CD14-positive monocyte (primary cell): ENCODE measurements around the gene ZNF652. TPM values are rescaled to one million over a fixed set of nuclear protein-coding genes. Genes with fewer than 3 reads are reported as not detected.

Experiments used
- DNase-seq, 3 donors: peaks; one replicate each; pipeline ENCODE4 v3.0.0-alpha.2; 2011 to 2022
- H2AFZ ChIP-seq: 2 replicates; pipeline ENCODE4 v1.6.0; 2012; ENCODE audit warnings: mild to moderate bottlenecking, low read depth, low read length, inconsistent platforms; ENCODE audit not compliant: insufficient read depth, poor library complexity, severe bottlenecking
- H3K27ac ChIP-seq, 2 donors: 1 replicate in 1 of 2; 2 replicates in 1 of 2; pipeline ENCODE4 v1.5.1; 2012 to 2013; ENCODE audit warnings: low read length in 2 of 2, control low read depth in 1 of 2, inconsistent platforms in 1 of 2, low read depth in 1 of 2, mild to moderate bottlenecking in 1 of 2
- H3K27me3 ChIP-seq, 2 donors: one replicate each; pipeline versions ENCODE4 v1.6.0 to v1.6.1; 2011 to 2013; ENCODE audit warnings: low read length in 2 of 2; ENCODE audit not compliant: control insufficient read depth in 2 of 2, insufficient read depth in 2 of 2
- H3K36me3 ChIP-seq, 2 donors: replicated peaks in 1 of 2; 1 replicate in 1 of 2; 2 replicates in 1 of 2; pipeline versions ENCODE4 v1.5.1 to v1.6.1; 2012 to 2013; ENCODE audit warnings: low read length in 2 of 2, control low read depth in 1 of 2, inconsistent platforms in 1 of 2, mild to moderate bottlenecking in 1 of 2; ENCODE audit not compliant: insufficient read depth in 2 of 2, control insufficient read depth in 1 of 2
- H3K4me1 ChIP-seq, 2 donors: 1 replicate in 1 of 2; 2 replicates in 1 of 2; pipeline versions ENCODE4 v1.5.1 to v1.6.1; 2012 to 2013; ENCODE audit warnings: low read length in 2 of 2, control low read depth in 1 of 2, inconsistent platforms in 1 of 2, mild to moderate bottlenecking in 1 of 2, moderate library complexity in 1 of 2; ENCODE audit not compliant: insufficient read depth in 2 of 2, control insufficient read depth in 1 of 2
- H3K4me2 ChIP-seq: replicated peaks from 2 replicates; pipeline ENCODE3; 2012; ENCODE audit warnings: low read length, moderate library complexity, mild to moderate bottlenecking; ENCODE audit not compliant: poor library complexity, severe bottlenecking; ENCODE audit errors: extremely low read depth
- H3K4me3 ChIP-seq, 3 experiments: fragments of 200-600 bp in 1 of 3; sonication (generic) in 1 of 3; replicated peaks in 1 of 3; 1 replicate in 2 of 3; 2 replicates in 1 of 3; pipeline ENCODE4 v1.5.1; 2011 to 2013; ENCODE audit warnings: low read length in 3 of 3, mild to moderate bottlenecking in 3 of 3, control low read depth in 2 of 3, low read depth in 2 of 3, inconsistent platforms in 1 of 3, moderate library complexity in 1 of 3
- H3K79me2 ChIP-seq: 2 replicates; pipeline ENCODE4 v1.6.0; 2012; ENCODE audit warnings: mild to moderate bottlenecking, control low read depth, inconsistent platforms, low read length, moderate library complexity; ENCODE audit not compliant: insufficient read depth
- H3K9ac ChIP-seq: 2 replicates; pipeline ENCODE4 v1.6.0; 2017; ENCODE audit warnings: low read length, mild to moderate bottlenecking; ENCODE audit not compliant: insufficient read depth, poor library complexity, severe bottlenecking
- H3K9me3 ChIP-seq, 2 donors: replicated peaks in 1 of 2; 1 replicate in 1 of 2; 2 replicates in 1 of 2; pipeline versions ENCODE4 v1.5.1 to v1.6.1; 2012 to 2013; ENCODE audit warnings: low read length in 2 of 2, control low read depth in 1 of 2; ENCODE audit not compliant: control insufficient read depth in 1 of 2, insufficient read depth in 1 of 2
- H4K20me1 ChIP-seq: 2 replicates; pipeline ENCODE4 v1.6.0; 2012; ENCODE audit warnings: mild to moderate bottlenecking, low read length, control low read depth, moderate library complexity; ENCODE audit not compliant: insufficient read depth
- H3K27ac Mint-ChIP-seq, 7 donors: one replicate each; pipeline ENCODE4 v1.8.0; 2020; ENCODE audit warnings: mild to moderate bottlenecking in 7 of 7, mixed read lengths in 7 of 7, moderate library complexity in 6 of 7, inconsistent platforms in 2 of 7
- H3K27me3 Mint-ChIP-seq, 3 donors: one replicate each; pipeline ENCODE4 v1.8.0; 2021 to 2022; ENCODE audit warnings: low read depth in 3 of 3, mild to moderate bottlenecking in 3 of 3, mixed read lengths in 3 of 3, moderate library complexity in 3 of 3, inconsistent platforms in 1 of 3
- H3K36me3 Mint-ChIP-seq, 2 donors: one replicate each; pipeline ENCODE4 v1.8.0; 2020; ENCODE audit warnings: mixed read lengths in 2 of 2, inconsistent platforms in 1 of 2, mild to moderate bottlenecking in 1 of 2
- H3K4me1 Mint-ChIP-seq: one replicate; pipeline ENCODE4 v1.8.0; 2020; ENCODE audit warnings: mild to moderate bottlenecking, mixed read lengths
- H3K4me3 Mint-ChIP-seq, 2 donors: one replicate each; pipeline ENCODE4 v1.8.0; 2020; ENCODE audit warnings: mild to moderate bottlenecking in 2 of 2, mixed read lengths in 2 of 2, moderate library complexity in 1 of 2
- H3K9me3 Mint-ChIP-seq, 7 donors: one replicate each; pipeline ENCODE4 v1.8.0; 2020 to 2022; ENCODE audit warnings: mixed read lengths in 7 of 7, mild to moderate bottlenecking in 6 of 7, moderate library complexity in 6 of 7, inconsistent platforms in 2 of 7
- WGBS: methylation state at CpG from one replicate; pipeline ENCODE4 v1.1.5; 2013; ENCODE audit warnings: missing lambda C conversion rate; ENCODE audit not compliant: insufficient coverage; 5-methylcytosine and 5-hydroxymethylcytosine counted together
- intact Hi-C, 2 donors: fragments of 100-400 bp; cut with micrococcal nuclease; formaldehyde crosslinking; loops; one replicate each; pipeline versions ENCODE4 v1.15.0 to v1.15.1; 2023
- polyA plus RNA-seq, 3 donors: library from polyadenylated mRNA; depleted of rRNA in 1 of 3; unstranded in 2 of 3; stranded (reverse) in 1 of 3; fragments of 300-500 nt in 2 of 3; fragments of >200 nt in 1 of 3; fragmentation: Illumina TruSeq in 2 of 3; gene quantifications; 1 replicate in 2 of 3; 2 replicates in 1 of 3; pipeline ENCODE4 v1.2.3, GENCODE V29; 2012 to 2021
- TF ChIP-seq, protein P1 (sequence below): fragments of 200-600 bp; IDR thresholded peaks from one replicate; pipeline ENCODE4 v1.8.0; 2022; ENCODE audit warnings: antibody characterized with exemption, mild to moderate bottlenecking

ZNF652 gene
- polyA plus RNA-seq, 3 donors = 16.9 to 19.8 (median 18.8) TPM

DNA sequence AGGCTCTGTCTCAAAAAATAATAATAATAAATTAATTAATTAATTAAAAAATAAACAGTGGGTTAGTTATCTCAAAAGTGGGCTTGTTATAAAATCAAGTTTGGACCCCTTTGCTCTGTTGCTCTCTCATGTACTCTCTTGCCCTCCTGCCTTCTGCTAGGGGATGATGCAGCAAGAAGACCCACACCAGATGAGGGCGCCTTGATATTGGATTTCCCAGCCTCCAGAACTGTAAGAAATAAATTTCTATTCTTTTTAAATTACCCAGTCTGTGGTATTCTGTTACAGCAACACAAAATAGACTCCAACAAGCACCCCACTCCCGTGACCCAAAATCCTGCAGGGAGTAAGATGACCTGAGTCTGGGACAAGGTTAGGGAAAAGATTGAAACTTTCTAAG, 2.1 kb upstream of the ZNF652 start:
- no peaks in the 10 kb centered on the region for H3K9me3 ChIP-seq
- no peak overlapping the region for H3K27ac ChIP-seq
- H3K27me3 Mint-ChIP-seq = peaks cover 0 to 2% (median 0%) of the 10 kb centered on the region in 3 donors
- no peaks in the 10 kb centered on the region for H3K27me3 ChIP-seq
- H3K36me3 Mint-ChIP-seq = peaks cover 0 to 5% of the 10 kb centered on the region in 2 donors
- H3K36me3 ChIP-seq = no peaks in the 10 kb centered on the region
- peaks cover 25% of the 10 kb centered on the region for H3K79me2 ChIP-seq
- no peak overlapping the region for H3K27ac Mint-ChIP-seq
- no peak overlapping the region for H3K4me3 Mint-ChIP-seq
- H2AFZ ChIP-seq = no peak overlapping the region
- no peak overlapping the region for H3K4me2 ChIP-seq
- TF ChIP-seq, protein P1, sequence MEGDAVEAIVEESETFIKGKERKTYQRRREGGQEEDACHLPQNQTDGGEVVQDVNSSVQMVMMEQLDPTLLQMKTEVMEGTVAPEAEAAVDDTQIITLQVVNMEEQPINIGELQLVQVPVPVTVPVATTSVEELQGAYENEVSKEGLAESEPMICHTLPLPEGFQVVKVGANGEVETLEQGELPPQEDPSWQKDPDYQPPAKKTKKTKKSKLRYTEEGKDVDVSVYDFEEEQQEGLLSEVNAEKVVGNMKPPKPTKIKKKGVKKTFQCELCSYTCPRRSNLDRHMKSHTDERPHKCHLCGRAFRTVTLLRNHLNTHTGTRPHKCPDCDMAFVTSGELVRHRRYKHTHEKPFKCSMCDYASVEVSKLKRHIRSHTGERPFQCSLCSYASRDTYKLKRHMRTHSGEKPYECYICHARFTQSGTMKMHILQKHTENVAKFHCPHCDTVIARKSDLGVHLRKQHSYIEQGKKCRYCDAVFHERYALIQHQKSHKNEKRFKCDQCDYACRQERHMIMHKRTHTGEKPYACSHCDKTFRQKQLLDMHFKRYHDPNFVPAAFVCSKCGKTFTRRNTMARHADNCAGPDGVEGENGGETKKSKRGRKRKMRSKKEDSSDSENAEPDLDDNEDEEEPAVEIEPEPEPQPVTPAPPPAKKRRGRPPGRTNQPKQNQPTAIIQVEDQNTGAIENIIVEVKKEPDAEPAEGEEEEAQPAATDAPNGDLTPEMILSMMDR = no peak
- DNase-seq = no peak
- intact Hi-C loops = loop anchor here (5.0 kb wide), 2 partner anchors 33 to 47 kb away; no protein-coding TSS in a partner anchor
- no CpG with 5 or more reads among the region's 2 CpGs for WGBS
- H3K4me3 ChIP-seq = no peak overlapping the region
- peaks cover 0 to 3% (median 0%) of the 10 kb centered on the region in 7 donors for H3K9me3 Mint-ChIP-seq
- no peak overlapping the region for H3K9ac ChIP-seq
- H4K20me1 ChIP-seq = peaks cover 21% of the 10 kb centered on the region
- peaks cover 30 to 33% of the 10 kb centered on the region in 2 donors for H3K4me1 ChIP-seq
- peaks cover 33% of the 10 kb centered on the region for H3K4me1 Mint-ChIP-seq

DNA sequence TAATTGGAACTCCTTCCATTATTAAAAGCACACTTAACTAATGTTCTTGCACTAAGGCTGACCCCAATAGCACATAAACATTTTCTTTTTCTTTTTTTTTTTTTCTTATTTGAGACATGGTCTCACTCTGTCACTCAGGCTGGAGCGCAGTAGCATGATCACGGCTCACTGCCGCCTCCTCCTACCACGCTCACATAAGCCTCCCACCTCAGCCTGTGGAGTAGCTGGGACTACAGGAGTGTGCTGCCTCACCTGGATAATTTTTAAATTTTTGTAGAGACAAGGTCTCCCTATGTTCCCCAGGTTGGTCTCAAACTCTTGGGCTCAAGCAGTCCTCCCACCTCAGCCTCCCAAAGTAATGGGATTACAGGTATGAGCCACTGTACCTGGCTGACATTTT, 1.2 kb upstream of the ZNF652 start:
- Mint-ChIP-seq H3K9me3 (peaks cover 0 to 3% (median 0%) of the 10 kb centered on the region in 7 donors), H3K27me3 (peaks cover 0 to 2% (median 0%) of the 10 kb centered on the region in 3 donors), H3K27ac (peak overlapping the region in 1 of 7 donors; percentile 62), H3K36me3 (peaks cover 0 to 5% of the 10 kb centered on the region in 2 donors), H3K4me1 (peaks cover 38% of the 10 kb centered on the region), H3K4me3 (peak overlapping the region in 1 of 2 donors; percentile 84)
- TF ChIP-seq, protein P1 = no peak
- intact Hi-C loops = loop anchor here (5.0 kb wide), 2 partner anchors 34 to 46 kb away; no protein-coding TSS in a partner anchor
- WGBS = no CpG with 5 or more reads among the region's 4 CpGs
- Histone ChIP-seq H2AFZ (no peak overlapping the region), H3K9me3 (no peaks in the 10 kb centered on the region), H3K36me3 (no peaks in the 10 kb centered on the region), H4K20me1 (peaks cover 29% of the 10 kb centered on the region), H3K27me3 (no peaks in the 10 kb centered on the region), H3K9ac (no peak overlapping the region), H3K4me1 (peaks cover 32 to 34% of the 10 kb centered on the region in 2 donors), H3K27ac (no peak overlapping the region), H3K79me2 (peaks cover 34% of the 10 kb centered on the region), H3K4me2 (no peak overlapping the region), H3K4me3 (no peak overlapping the region)
- no peak for DNase-seq
